Measurements from ENCODE around the gene ATP11B.
"Not testable (repeated sequence)": the region's sequence is repeated elsewhere in the genome, so short reads cannot be mapped to it uniquely, and the experiment has no call there.

ATP11B gene

GRCh38 chr3:182862159-182862860 lies 69.0 kb downstream of the ATP11B start:
- DNase-seq (ENCODE audit: low read depth) = no peak
- no peak overlapping the region for H3K4me3 ChIP-seq (ENCODE audit: low read depth, low read length)
- TF ChIP-seq CTCF (IDR thresholded peaks at IDR 0.05; ENCODE audit: low read depth, low read length, missing control alignments) = no peak

- no peak overlapping the region for H3K4me3 ChIP-seq (ENCODE audit: low read depth, low read length)
Measured at GRCh38 chr3:182869059-182869458, 75.8 kb downstream of the ATP11B start.

GRCh38 chr3:182870917-182871316 lies 77.6 kb downstream of the ATP11B start:
- DNase-seq (ENCODE audit: low read depth); H3K4me3 ChIP-seq (ENCODE audit: low read depth, low read length): not testable (repeated sequence)

More at GRCh38 chr3:182869059-182869458, 75.8 kb downstream of the ATP11B start:
- no peak for TF ChIP-seq CTCF (IDR thresholded peaks at IDR 0.05; ENCODE audit: low read depth, low read length, missing control alignments)
- DNase-seq (ENCODE audit: low read depth) = no peak

- DNase-seq (ENCODE audit: low read depth) = no peak
- H3K4me3 ChIP-seq (ENCODE audit: low read depth, low read length) = no peak overlapping the region
- TF ChIP-seq CTCF (IDR thresholded peaks at IDR 0.05; ENCODE audit: low read depth, low read length, missing control alignments) = no peak
Measured at GRCh38 chr3:182879031-182879611, 85.8 kb downstream of the ATP11B start.

- DNase-seq (ENCODE audit: low read depth) = no peak
- no peak for TF ChIP-seq CTCF (IDR thresholded peaks at IDR 0.05; ENCODE audit: low read depth, low read length, missing control alignments)
- H3K4me3 ChIP-seq (ENCODE audit: low read depth, low read length) = no peak overlapping the region
Measured at GRCh38 chr3:182886497-182886896, 93.2 kb downstream of the ATP11B start.

GRCh38 chr3:182889948-182890629 lies 96.8 kb downstream of the ATP11B start:
- no peak overlapping the region for H3K4me3 ChIP-seq (ENCODE audit: low read depth, low read length)
- TF ChIP-seq CTCF (IDR thresholded peaks at IDR 0.05; ENCODE audit: low read depth, low read length, missing control alignments) = no peak
- DNase-seq (ENCODE audit: low read depth) = no peak

GRCh38 chr3:182891364-182891763 lies 98.1 kb downstream of the ATP11B start:
- no peak for TF ChIP-seq CTCF (IDR thresholded peaks at IDR 0.05; ENCODE audit: low read depth, low read length, missing control alignments)
- no peak for DNase-seq (ENCODE audit: low read depth)
- H3K4me3 ChIP-seq (ENCODE audit: low read depth, low read length) = no peak overlapping the region
